PC-3 (cell line): ENCODE results near the gene CD82. TPM values are rescaled to one million over a fixed set of nuclear protein-coding genes. Genes with fewer than 3 reads are reported as not detected.

Experiments used
- ATAC-seq: fragments of 200-7000 bp; cut with Tn5 transposase; 2 replicates; pipeline ENCODE4 v1.9.1; 2020; ENCODE audit warnings: mild to moderate bottlenecking, moderate library complexity
- BruUV-seq: library from RNA; stranded (reverse); fragments of 400-500 nt; replicated peaks from 2 replicates; lab custom pipeline; 2021; lab: Mats Ljungman, UMichigan
- CTCF ChIA-PET: fragments of 300-600 bp; sonication (Branson Sonifier 250); formaldehyde crosslinking; loops from one replicate; lab custom pipeline; 2022; ENCODE audit warnings: antibody characterized with exemption; lab: Charles Lee
- POLR2A ChIA-PET: fragments of 300-600 bp; sonication (Branson Sonifier 250); formaldehyde crosslinking; loops from one replicate; lab custom pipeline; 2022; ENCODE audit warnings: antibody characterized with exemption; ENCODE audit not compliant: unreplicated experiment; lab: Charles Lee
- DNase-seq: peaks from one replicate; pipeline ENCODE4 v3.0.0-alpha.2; 2015
- H2AFZ ChIP-seq: fragments of 300-600 bp; sonication (generic); 2 replicates; pipeline ENCODE4 v1.6.0; 2016; ENCODE audit warnings: antibody characterized with exemption, low read length
- H3F3A ChIP-seq: fragments of 300-600 bp; sonication (generic); one replicate; pipeline ENCODE4 v1.6.0; 2017; ENCODE audit warnings: antibody characterized with exemption, low read length, control low read depth, mild to moderate bottlenecking; ENCODE audit not compliant: unreplicated experiment
- H3K27ac ChIP-seq: fragments of 300-600 bp; sonication (generic); 2 replicates; pipeline ENCODE4 v1.5.1; 2016; ENCODE audit warnings: mild to moderate bottlenecking, low read length
- H3K27me3 ChIP-seq: fragments of 300-600 bp; sonication (generic); 2 replicates; pipeline ENCODE4 v1.6.1; 2016; ENCODE audit warnings: low read length, mixed read lengths
- H3K36me3 ChIP-seq: fragments of 300-600 bp; sonication (generic); 2 replicates; pipeline ENCODE4 v1.6.1; 2016; ENCODE audit warnings: low read depth, mixed run types, low read length, mixed read lengths
- H3K4me1 ChIP-seq: fragments of 300-600 bp; sonication (generic); 2 replicates; pipeline ENCODE4 v1.5.1; 2016; ENCODE audit warnings: low read length; ENCODE audit not compliant: insufficient read depth
- H3K4me2 ChIP-seq: fragments of 300-600 bp; sonication (generic); 2 replicates; pipeline ENCODE4 v1.6.0; 2016; ENCODE audit warnings: low read length
- H3K4me3 ChIP-seq: fragments of 300-600 bp; sonication (generic); 2 replicates; pipeline ENCODE4 v1.5.1; 2016; ENCODE audit warnings: mild to moderate bottlenecking, low read length, mixed read lengths
- H3K79me2 ChIP-seq: fragments of 300-600 bp; sonication (generic); 2 replicates; pipeline ENCODE4 v1.6.1; 2017; ENCODE audit warnings: low read length, mixed read lengths
- H3K9ac ChIP-seq: fragments of 300-600 bp; sonication (generic); 2 replicates; pipeline ENCODE4 v1.6.0; 2016; ENCODE audit warnings: mild to moderate bottlenecking, low read length
- H3K9me2 ChIP-seq: fragments of 300-600 bp; sonication (generic); replicated peaks from 2 replicates; pipeline ENCODE4 v1.6.1; 2016; ENCODE audit warnings: mixed run types, low read length, mixed read lengths
- H3K9me3 ChIP-seq: fragments of 300-600 bp; sonication (generic); 2 replicates; pipeline ENCODE4 v1.6.1; 2016; ENCODE audit warnings: low read length, mixed read lengths
- H4K20me1 ChIP-seq: fragments of 300-600 bp; sonication (generic); 2 replicates; pipeline ENCODE4 v1.6.1; 2016; ENCODE audit warnings: low read length, mixed read lengths
- CTCF ChIP-seq: fragments of 300-600 bp; sonication (generic); conservative IDR thresholded peaks from 2 replicates; pipeline ENCODE4 v1.5.1; 2017; ENCODE audit warnings: antibody characterized with exemption, low read depth, mild to moderate bottlenecking, low read length
- EZH2 ChIP-seq: fragments of 300-600 bp; sonication (generic); IDR thresholded peaks from one replicate; pipeline ENCODE4 v1.6.1; 2017; ENCODE audit warnings: antibody characterized with exemption, mild to moderate bottlenecking, low read length; ENCODE audit not compliant: unreplicated experiment
- EZH2phosphoT487 ChIP-seq: fragments of 300-600 bp; sonication (generic); IDR thresholded peaks from 2 replicates; pipeline ENCODE4 v1.6.1; 2018; ENCODE audit warnings: mild to moderate bottlenecking, antibody characterized with exemption, low read length, borderline replicate concordance
- intact Hi-C: fragments of 100-400 bp; cut with micrococcal nuclease; formaldehyde crosslinking; loops from 2 replicates; pipeline ENCODE4 v1.9.0; 2023
- total RNA-seq: library from RNA; depleted of rRNA; stranded (reverse); fragments of >200 nt; gene quantifications from 2 replicates; pipeline ENCODE4 v1.2.3, GENCODE V29; 2014

CD82 gene
- total RNA-seq, 1 experiment from 2014 or later: 5.0 TPM

GRCh38 chr11:44606472-44606871, 41.0 kb downstream of the CD82 start:
- BruUV-seq: no TSS peak
- H3K9ac ChIP-seq: no peak overlapping the region
- no peak overlapping the region for H3K4me2 ChIP-seq
- H3K27ac ChIP-seq: no peak overlapping the region
- H3K9me2 ChIP-seq: no peaks in the 10 kb centered on the region
- DNase-seq (no peak), ATAC-seq (no peak)
- no peaks in the 10 kb centered on the region for H3K79me2 ChIP-seq
- H3K4me3 ChIP-seq: no peak overlapping the region
- no peak overlapping the region for H2AFZ ChIP-seq
- no peaks in the 10 kb centered on the region for H4K20me1 ChIP-seq
- no peaks in the 10 kb centered on the region for H3F3A ChIP-seq
- TF ChIP-seq EZH2 (no peak), EZH2phosphoT487 (no peak), CTCF (no peak)
- H3K36me3 ChIP-seq: no peaks in the 10 kb centered on the region
- ChIA-PET POLR2A (no interaction called here), CTCF (no interaction called here)
- H3K27me3 ChIP-seq: no peaks in the 10 kb centered on the region
- intact Hi-C loops: no loop called here
- no peaks in the 10 kb centered on the region for H3K4me1 ChIP-seq
- H3K9me3 ChIP-seq: no peaks in the 10 kb centered on the region

GRCh38 chr11:44607319-44607962, 42.0 kb downstream of the CD82 start:
- Histone ChIP-seq H3K9ac (no peak overlapping the region), H3K4me2 (no peak overlapping the region), H3K36me3 (no peaks in the 10 kb centered on the region), H3K9me3 (no peaks in the 10 kb centered on the region), H3K4me3 (no peak overlapping the region), H3K27ac (no peak overlapping the region), H3K79me2 (no peaks in the 10 kb centered on the region), H3K4me1 (no peaks in the 10 kb centered on the region), H2AFZ (no peak overlapping the region), H4K20me1 (no peaks in the 10 kb centered on the region), H3F3A (no peaks in the 10 kb centered on the region), H3K27me3 (no peaks in the 10 kb centered on the region), H3K9me2 (no peaks in the 10 kb centered on the region)
- no peak for ATAC-seq
- DNase-seq: no peak
- ChIA-PET CTCF (no interaction called here), POLR2A (no interaction called here)
- intact Hi-C loops: no loop called here
- BruUV-seq: no TSS peak
- TF ChIP-seq CTCF (no peak), EZH2 (no peak), EZH2phosphoT487 (no peak)

GRCh38 chr11:44607987-44608386, 42.5 kb downstream of the CD82 start:
- BruUV-seq: no TSS peak
- H4K20me1 ChIP-seq: no peaks in the 10 kb centered on the region
- H3K9me3 ChIP-seq: no peaks in the 10 kb centered on the region
- no peak overlapping the region for H3K27ac ChIP-seq
- no peak for ATAC-seq
- TF ChIP-seq EZH2 (no peak), EZH2phosphoT487 (no peak), CTCF (no peak)
- no peaks in the 10 kb centered on the region for H3K27me3 ChIP-seq
- intact Hi-C loops: no loop called here
- H3K4me1 ChIP-seq: no peaks in the 10 kb centered on the region
- H3K79me2 ChIP-seq: no peaks in the 10 kb centered on the region
- H2AFZ ChIP-seq: no peak overlapping the region
- no peak overlapping the region for H3K9ac ChIP-seq
- CTCF ChIA-PET: no interaction called here
- no peaks in the 10 kb centered on the region for H3K36me3 ChIP-seq
- H3F3A ChIP-seq: no peaks in the 10 kb centered on the region
- no peaks in the 10 kb centered on the region for H3K9me2 ChIP-seq
- DNase-seq: no peak
- POLR2A ChIA-PET: no interaction called here
- H3K4me2 ChIP-seq: no peak overlapping the region
- no peak overlapping the region for H3K4me3 ChIP-seq
